Measurements from ENCODE around the gene RNLS.
A peak's percentile ranks its signal among the peaks of the same experiment; 100 is the strongest.

RNLS gene

DNA sequence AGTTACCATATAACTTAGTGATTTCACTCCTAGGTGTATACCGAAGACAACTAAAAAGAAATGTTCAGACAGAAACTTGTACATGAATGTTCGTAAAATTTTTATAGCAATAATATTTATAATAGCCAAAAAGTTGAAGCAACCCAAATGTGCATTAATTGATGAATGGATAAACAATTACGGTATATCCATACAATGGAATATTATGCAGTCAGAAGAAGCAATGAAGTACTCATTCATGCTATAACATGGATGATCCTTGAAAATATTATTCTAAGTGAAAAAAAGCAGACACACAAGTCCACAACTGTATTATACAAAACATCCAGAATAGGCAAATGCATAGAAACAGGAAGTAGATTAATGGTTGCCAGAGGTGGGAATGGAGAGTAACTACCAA lies 183.9 kb downstream of the RNLS start:
- no peak for DNase-seq (ENCODE audit: low read depth)
- TF ChIP-seq, protein P1, sequence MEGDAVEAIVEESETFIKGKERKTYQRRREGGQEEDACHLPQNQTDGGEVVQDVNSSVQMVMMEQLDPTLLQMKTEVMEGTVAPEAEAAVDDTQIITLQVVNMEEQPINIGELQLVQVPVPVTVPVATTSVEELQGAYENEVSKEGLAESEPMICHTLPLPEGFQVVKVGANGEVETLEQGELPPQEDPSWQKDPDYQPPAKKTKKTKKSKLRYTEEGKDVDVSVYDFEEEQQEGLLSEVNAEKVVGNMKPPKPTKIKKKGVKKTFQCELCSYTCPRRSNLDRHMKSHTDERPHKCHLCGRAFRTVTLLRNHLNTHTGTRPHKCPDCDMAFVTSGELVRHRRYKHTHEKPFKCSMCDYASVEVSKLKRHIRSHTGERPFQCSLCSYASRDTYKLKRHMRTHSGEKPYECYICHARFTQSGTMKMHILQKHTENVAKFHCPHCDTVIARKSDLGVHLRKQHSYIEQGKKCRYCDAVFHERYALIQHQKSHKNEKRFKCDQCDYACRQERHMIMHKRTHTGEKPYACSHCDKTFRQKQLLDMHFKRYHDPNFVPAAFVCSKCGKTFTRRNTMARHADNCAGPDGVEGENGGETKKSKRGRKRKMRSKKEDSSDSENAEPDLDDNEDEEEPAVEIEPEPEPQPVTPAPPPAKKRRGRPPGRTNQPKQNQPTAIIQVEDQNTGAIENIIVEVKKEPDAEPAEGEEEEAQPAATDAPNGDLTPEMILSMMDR (conservative IDR thresholded peaks at IDR 0.05; ENCODE audit: control insufficient read depth, insufficient read depth, low read depth, low read length) = no peak
- H3K4me3 ChIP-seq (ENCODE audit: control insufficient read depth, low read depth, low read length) = no peak overlapping the region

GRCh38 chr10:88395677-88396076 lies 187.4 kb downstream of the RNLS start:
- TF ChIP-seq, protein P1 (conservative IDR thresholded peaks at IDR 0.05; ENCODE audit: control insufficient read depth, insufficient read depth, low read depth, low read length) = no peak
- DNase-seq (ENCODE audit: low read depth) = peak; percentile 47

DNA sequence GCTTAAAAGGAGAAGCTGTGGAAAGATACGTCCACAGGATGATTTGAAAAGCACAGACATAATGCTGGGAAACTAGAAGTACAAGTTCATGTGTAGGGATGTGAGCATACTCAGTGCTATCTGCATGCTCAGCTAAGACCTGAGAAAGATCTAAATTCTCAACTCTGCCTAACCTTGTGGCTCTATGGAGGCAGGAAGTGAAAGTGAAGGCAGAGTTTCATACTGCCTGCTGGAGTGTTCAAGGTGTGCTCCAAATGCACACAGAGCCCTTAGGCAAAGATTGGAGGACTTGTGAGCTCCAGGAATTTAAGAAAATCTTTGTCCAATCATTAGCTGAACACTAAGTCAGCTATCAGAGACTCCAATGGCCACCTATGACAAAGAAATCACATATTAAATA lies 190.9 kb downstream of the RNLS start:
- DNase-seq (ENCODE audit: low read depth) = no peak

More at GRCh38 chr10:88395677-88396076, 187.4 kb downstream of the RNLS start:
- H3K4me3 ChIP-seq (ENCODE audit: control insufficient read depth, low read depth, low read length) = no peak overlapping the region

DNA sequence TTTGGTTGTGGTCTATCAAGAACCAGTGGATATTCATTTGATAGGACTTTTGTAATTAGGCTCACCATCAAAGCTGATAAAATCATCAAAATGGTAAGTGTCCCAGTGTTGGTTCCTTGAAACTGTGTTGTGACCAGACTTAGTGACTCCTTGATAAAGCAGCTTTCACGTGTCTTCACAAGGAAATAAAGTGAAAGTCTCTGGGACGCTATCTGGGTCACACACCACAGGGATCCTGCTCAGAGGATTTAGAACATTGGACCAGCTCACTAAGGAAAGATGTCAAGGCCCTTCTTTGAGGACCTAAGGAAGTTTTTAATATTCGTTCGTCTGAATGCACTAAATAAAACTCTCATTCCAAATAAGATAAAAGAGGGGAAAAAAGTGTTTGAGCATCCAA lies 193.1 kb downstream of the RNLS start:
- DNase-seq (ENCODE audit: low read depth) = no peak
- H3K4me3 ChIP-seq (ENCODE audit: control insufficient read depth, low read depth, low read length) = no peak overlapping the region
- TF ChIP-seq, protein P1 (conservative IDR thresholded peaks at IDR 0.05; ENCODE audit: control insufficient read depth, insufficient read depth, low read depth, low read length) = no peak

More for the DNA sequence above, 190.9 kb downstream of the RNLS start:
- no peak overlapping the region for H3K4me3 ChIP-seq (ENCODE audit: control insufficient read depth, low read depth, low read length)
- TF ChIP-seq, protein P1 (conservative IDR thresholded peaks at IDR 0.05; ENCODE audit: control insufficient read depth, insufficient read depth, low read depth, low read length) = no peak

GRCh38 chr10:88389456-88389855 lies 193.7 kb downstream of the RNLS start:
- DNase-seq (ENCODE audit: low read depth) = peak; percentile 76
- H3K4me3 ChIP-seq (ENCODE audit: control insufficient read depth, low read depth, low read length) = no peak overlapping the region
- TF ChIP-seq, protein P1 (conservative IDR thresholded peaks at IDR 0.05; ENCODE audit: control insufficient read depth, insufficient read depth, low read depth, low read length) = peak; percentile 66

DNA sequence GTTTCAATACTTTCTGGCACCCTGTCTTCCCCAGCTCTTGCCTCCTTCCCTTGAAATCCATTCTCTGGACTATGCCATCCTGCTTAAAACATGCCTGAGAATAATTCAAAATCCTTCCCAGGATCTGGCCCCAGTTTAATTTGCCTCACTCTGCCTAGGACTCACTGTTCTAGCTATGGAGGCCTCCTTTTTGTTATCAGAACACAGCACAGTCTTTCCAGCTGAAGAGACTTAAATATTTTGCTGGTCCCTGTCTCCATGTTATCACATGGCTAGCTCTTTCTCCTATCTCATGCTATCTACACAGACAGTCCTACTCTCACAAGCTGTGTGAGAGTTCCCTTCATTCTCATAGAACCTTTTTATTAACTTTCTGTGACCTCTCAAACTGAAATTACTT lies 194.8 kb downstream of the RNLS start:
- no peak for DNase-seq (ENCODE audit: low read depth)
- H3K4me3 ChIP-seq (ENCODE audit: control insufficient read depth, low read depth, low read length) = no peak overlapping the region
- TF ChIP-seq, protein P1 (conservative IDR thresholded peaks at IDR 0.05; ENCODE audit: control insufficient read depth, insufficient read depth, low read depth, low read length) = no peak
